Heart left ventricle (tissue), 16 donors: Measurements from ENCODE around the gene ATP6AP2. TPM values are rescaled to one million over a fixed set of nuclear protein-coding genes. Genes with fewer than 3 reads are reported as not detected.

Source experiments
- ATAC-seq, 4 donors: fragments of 200-7000 bp; cut with Tn5 transposase; one replicate each; pipeline ENCODE4 v1.9.1; 2020 to 2022; ENCODE audit warnings: moderate library complexity in 4 of 4, mild to moderate bottlenecking in 3 of 4, moderate number of reproducible peaks in 1 of 4
- DNase-seq, 5 donors: peaks; one replicate each; pipeline ENCODE4 v3.0.0-alpha.2; 2020
- H3K27ac ChIP-seq, 12 donors: fragments of 200-600 bp; sonication (generic) in 4 of 12; one replicate each; pipeline versions ENCODE4 v1.5.0 to v1.8.0; 2016 to 2022; ENCODE audit warnings: mild to moderate bottlenecking in 2 of 12
- H3K27me3 ChIP-seq, 9 donors: fragments of 200-600 bp; sonication (generic) in 2 of 9; one replicate each; pipeline versions ENCODE4 v1.5.1 to v1.8.0; 2016 to 2022; ENCODE audit warnings: mild to moderate bottlenecking in 3 of 9
- H3K36me3 ChIP-seq, 9 donors: fragments of 200-600 bp; sonication (generic) in 2 of 9; one replicate each; pipeline versions ENCODE4 v1.5.0 to v1.8.0; 2018 to 2022; ENCODE audit warnings: mild to moderate bottlenecking in 2 of 9
- H3K4me1 ChIP-seq, 12 donors: fragments of 200-600 bp; sonication (generic) in 4 of 12; one replicate each; pipeline versions ENCODE4 v1.5.0 to v1.8.0; 2016 to 2022; ENCODE audit warnings: mild to moderate bottlenecking in 3 of 12
- H3K4me3 ChIP-seq, 12 donors: fragments of 200-600 bp; sonication (generic) in 4 of 12; one replicate each; pipeline versions ENCODE4 v1.5.0 to v1.8.0; 2017 to 2022; ENCODE audit warnings: mild to moderate bottlenecking in 9 of 12, moderate library complexity in 4 of 12
- H3K9me3 ChIP-seq, 12 donors: fragments of 200-600 bp; sonication (generic) in 4 of 12; one replicate each; pipeline versions ENCODE4 v1.5.0 to v1.8.0; 2016 to 2022; ENCODE audit warnings: mild to moderate bottlenecking in 1 of 12
- POLR2A ChIP-seq, 2 donors: fragments of 450-650 bp; IDR thresholded peaks; one replicate each; pipeline ENCODE4 v1.6.1; 2017; ENCODE audit warnings: antibody characterized with exemption in 2 of 2, mild to moderate bottlenecking in 2 of 2, moderate library complexity in 2 of 2
- WGBS, 4 donors: extraction: QIAGEN DNeasy Blood & Tissue Kit in 2 of 4; methylation state at CpG; one replicate each; pipeline versions ENCODE4 v1.1.5 to v1.1.7; 2013 to 2018; 5-methylcytosine and 5-hydroxymethylcytosine counted together
- intact Hi-C, 10 donors: fragments of 100-400 bp; cut with DNase I; formaldehyde crosslinking; loops; one replicate each; pipeline versions ENCODE4 v1.11.1 to v1.14.2; 2022
- polyA plus RNA-seq, 2 donors: library from polyadenylated mRNA; stranded (reverse); fragments of 200-250 nt; gene quantifications; one replicate each; pipeline ENCODE4 v1.2.3, GENCODE V29; 2013
- total RNA-seq, 9 donors: library from RNA; depleted of rRNA in 2 of 9; stranded (reverse); fragments of >200 nt in 2 of 9; fragmentation: NEBNext Ultra II Directional in 3 of 9; extraction: Animal tissue kit (Norgen Biotek cat#: 25700) in 3 of 9; gene quantifications; one replicate each; pipeline versions ENCODE4 v1.1.0 to v1.2.4, GENCODE V29; 2016 to 2023
- TF ChIP-seq, protein P1 (sequence below), 12 donors: fragments of 200-600 bp; sonication (generic) in 4 of 12; IDR thresholded peaks; one replicate each; pipeline versions ENCODE4 v1.5.0 to v1.8.0; 2018 to 2022; ENCODE audit warnings: antibody characterized with exemption in 12 of 12, mild to moderate bottlenecking in 5 of 12
- donor health status: ischemic (EF 13 %, LVEDD 7.1; RV severe dilation, severe dysfunction).
- donor health status: healthy with polysubstance abuse.
- donor health status: DM: no; HTN: yes; CAD: no.
- donor health status: DM: no; HTN: no; CAD: no.
- donor health status: ischemic (EF 25% LVEDD 6.9; RV normal size, moderate dysfunction).
- donor health status: ischemic (EF 25% LVEDD 5.7; RV mildly dilated, moderate dysfunction).
- donor health status: healthy.
- donor health status: DM: yes; HTN: yes; CAD: no.
- donor health status: ischemic (EF 35%, LVEDD 5.7; RV mildly dilated, moderate dysfunction).
- donor health status: nonischemic (EF 11% LVEDD 7.7; RV severe dilation, severe dysfunction).
- donor health status: DM: yes; HTN: yes; CAD: no.
- donor health status: PGD.
- donor health status: ischemic (EF 29% LVEDD 5.4; RV normal size, mild dysfunction).
- donor health status: nonischemic (EF 23%, LVEDD 6.1; RV moderate dilation, normal function).

ATP6AP2 gene
- total and polyA plus RNA-seq, 11 donors, result 28.5 to 93.6 (median 51.0) TPM

DNA sequence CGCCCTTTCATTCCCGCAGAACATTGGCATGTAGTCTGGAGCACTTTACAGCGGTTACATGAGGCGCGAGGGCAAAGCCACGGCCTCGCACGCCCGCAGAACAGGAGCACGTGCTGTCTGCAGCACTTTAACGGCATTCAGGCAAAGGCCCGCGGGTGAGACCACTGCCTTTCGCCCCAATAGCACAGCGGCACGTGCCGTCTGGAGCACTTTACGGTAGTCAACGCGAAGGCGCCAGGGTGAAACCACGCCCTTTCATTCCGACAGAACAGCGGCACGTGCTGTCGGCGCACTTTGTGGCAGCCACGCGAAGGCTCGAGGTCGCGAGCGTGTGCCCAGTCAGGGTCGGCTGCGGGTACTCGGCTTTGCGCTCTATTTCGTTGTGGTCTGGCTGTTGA lies 42.4 kb downstream of the ATP6AP2 start, which contains the start of gene MPC1L:
MPC1L (plus strand) TSS at position 290 of the 398 bp plus-strand sequence. CDS start 138 bp downstream, outside the sequence.
- no peak for DNase-seq
- peaks cover 0 to 10% (median 0%) of the 10 kb centered on the region in 9 donors for H3K27me3 ChIP-seq
- ATAC-seq, result no peak
- H3K4me3 ChIP-seq, result no peak within 1 kb of the TSS
- H3K27ac ChIP-seq, result no peak within 1 kb of the TSS
- peaks cover 0 to 11% (median 0%) of the 10 kb centered on the region in 12 donors for H3K9me3 ChIP-seq
- H3K36me3 ChIP-seq, result peaks cover 0 to 25% (median 7%) of the 10 kb centered on the region in 9 donors
- no peaks in the 10 kb centered on the region for H3K4me1 ChIP-seq
- no peak for TF ChIP-seq POLR2A (IDR thresholded peaks at IDR 0.05)
- TF ChIP-seq, protein P1, sequence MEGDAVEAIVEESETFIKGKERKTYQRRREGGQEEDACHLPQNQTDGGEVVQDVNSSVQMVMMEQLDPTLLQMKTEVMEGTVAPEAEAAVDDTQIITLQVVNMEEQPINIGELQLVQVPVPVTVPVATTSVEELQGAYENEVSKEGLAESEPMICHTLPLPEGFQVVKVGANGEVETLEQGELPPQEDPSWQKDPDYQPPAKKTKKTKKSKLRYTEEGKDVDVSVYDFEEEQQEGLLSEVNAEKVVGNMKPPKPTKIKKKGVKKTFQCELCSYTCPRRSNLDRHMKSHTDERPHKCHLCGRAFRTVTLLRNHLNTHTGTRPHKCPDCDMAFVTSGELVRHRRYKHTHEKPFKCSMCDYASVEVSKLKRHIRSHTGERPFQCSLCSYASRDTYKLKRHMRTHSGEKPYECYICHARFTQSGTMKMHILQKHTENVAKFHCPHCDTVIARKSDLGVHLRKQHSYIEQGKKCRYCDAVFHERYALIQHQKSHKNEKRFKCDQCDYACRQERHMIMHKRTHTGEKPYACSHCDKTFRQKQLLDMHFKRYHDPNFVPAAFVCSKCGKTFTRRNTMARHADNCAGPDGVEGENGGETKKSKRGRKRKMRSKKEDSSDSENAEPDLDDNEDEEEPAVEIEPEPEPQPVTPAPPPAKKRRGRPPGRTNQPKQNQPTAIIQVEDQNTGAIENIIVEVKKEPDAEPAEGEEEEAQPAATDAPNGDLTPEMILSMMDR (IDR thresholded peaks at IDR 0.05), result no peak
- intact Hi-C loops, result no loop called here
- 92 to 96% (median 93%) methylated on average over 19 to 38 of the region's 38 CpGs for WGBS, 4 donors

DNA sequence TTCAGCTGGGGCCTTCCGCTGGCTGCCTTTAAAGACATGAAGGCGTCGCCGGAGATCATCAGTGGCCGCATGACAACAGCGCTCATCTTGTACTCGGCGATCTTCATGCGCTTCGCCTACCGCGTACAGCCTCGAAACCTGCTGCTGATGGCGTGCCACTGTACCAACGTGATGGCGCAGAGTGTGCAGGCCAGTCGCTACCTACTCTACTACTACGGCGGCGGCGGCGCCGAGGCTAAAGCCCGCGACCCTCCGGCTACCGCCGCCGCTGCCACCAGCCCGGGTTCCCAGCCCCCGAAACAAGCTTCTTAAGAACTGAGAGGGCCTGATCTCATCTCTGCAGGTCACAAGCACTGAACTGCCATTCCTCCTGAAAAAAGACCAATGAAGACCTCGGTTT lies 42.9 kb downstream of the ATP6AP2 start:
- TF ChIP-seq, protein P1 (IDR thresholded peaks at IDR 0.05), result no peak
- TF ChIP-seq POLR2A (IDR thresholded peaks at IDR 0.05), result no peak
- intact Hi-C loops, result no loop called here
- peaks cover 0 to 30% (median 13%) of the 10 kb centered on the region in 9 donors for H3K36me3 ChIP-seq
- ATAC-seq (no peak), DNase-seq (no peak)
- WGBS, 4 donors, result 83 to 93% (median 88%) methylated on average over 31 to 32 of the region's 32 CpGs
- no peak overlapping the region for H3K4me3 ChIP-seq
- H3K4me1 ChIP-seq, result no peaks in the 10 kb centered on the region
- H3K9me3 ChIP-seq, result peaks cover 0 to 11% (median 0%) of the 10 kb centered on the region in 12 donors
- H3K27me3 ChIP-seq, result peaks cover 0 to 8% (median 0%) of the 10 kb centered on the region in 9 donors
- no peak overlapping the region for H3K27ac ChIP-seq

DNA sequence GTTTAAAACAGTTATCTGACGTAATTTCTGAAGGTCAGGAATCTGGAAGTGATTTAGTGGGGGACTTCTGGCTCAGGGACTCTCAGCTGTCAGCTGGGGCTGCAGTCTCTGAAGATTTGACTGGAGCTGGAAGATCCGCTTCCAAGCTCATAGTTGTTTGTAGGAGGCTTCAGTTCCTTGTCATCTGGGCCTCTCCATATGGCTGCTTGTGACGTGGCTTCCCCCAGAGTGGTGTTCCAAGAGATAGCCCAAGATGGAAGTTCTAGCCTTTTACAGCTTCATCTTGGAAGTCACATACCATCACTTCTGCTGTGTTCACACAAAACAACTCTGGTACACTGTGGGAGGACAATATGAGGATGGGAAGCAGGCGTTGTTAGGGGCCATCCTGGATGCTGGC lies 44.5 kb downstream of the ATP6AP2 start:
- Histone ChIP-seq H3K27ac (no peak overlapping the region), H3K36me3 (peaks cover 0 to 46% (median 29%) of the 10 kb centered on the region in 9 donors), H3K9me3 (peaks cover 0 to 11% (median 0%) of the 10 kb centered on the region in 12 donors), H3K4me3 (no peak overlapping the region), H3K27me3 (peaks cover 0 to 7% (median 0%) of the 10 kb centered on the region in 9 donors), H3K4me1 (no peaks in the 10 kb centered on the region)
- ATAC-seq (no peak), DNase-seq (no peak)
- intact Hi-C loops, result no loop called here
- TF ChIP-seq, protein P1 (IDR thresholded peaks at IDR 0.05), result no peak
- no peak for TF ChIP-seq POLR2A (IDR thresholded peaks at IDR 0.05)
- WGBS, 4 donors, result 65 to 91% (median 81%) methylated on average over 4 of the region's 4 CpGs

DNA sequence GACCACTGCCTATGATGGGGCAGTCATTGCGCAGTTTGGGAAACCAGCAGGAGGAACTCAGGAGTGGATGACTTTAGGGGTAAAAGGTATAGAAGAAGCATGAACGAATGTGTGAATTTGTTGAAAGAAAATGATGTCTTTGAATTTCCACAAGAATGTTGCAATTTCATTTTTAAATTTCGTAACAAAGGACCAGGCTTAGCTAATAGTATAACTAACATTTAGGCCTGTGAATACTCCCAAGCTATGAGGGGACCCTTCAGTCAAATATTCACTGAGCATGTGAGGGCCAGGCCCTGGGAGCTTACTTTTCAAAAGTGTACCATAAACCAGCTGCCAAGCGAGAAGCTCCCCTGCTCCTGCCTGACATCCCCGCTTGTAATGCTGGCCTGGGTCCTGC lies 47.7 kb downstream of the ATP6AP2 start:
- H3K27ac ChIP-seq, result no peak overlapping the region
- peaks cover 0 to 4% (median 0%) of the 10 kb centered on the region in 12 donors for H3K9me3 ChIP-seq
- H3K27me3 ChIP-seq, result peaks cover 0 to 5% (median 0%) of the 10 kb centered on the region in 9 donors
- intact Hi-C loops, result no loop called here
- no peak for ATAC-seq
- TF ChIP-seq, protein P1 (IDR thresholded peaks at IDR 0.05), result no peak
- no peak for TF ChIP-seq POLR2A (IDR thresholded peaks at IDR 0.05)
- WGBS, 4 donors, result 91 to 100% (median 96%) methylated on average over 5 of the region's 5 CpGs
- peaks cover 0 to 78% (median 53%) of the 10 kb centered on the region in 9 donors for H3K36me3 ChIP-seq
- no peak overlapping the region for H3K4me3 ChIP-seq
- DNase-seq, result no peak
- no peaks in the 10 kb centered on the region for H3K4me1 ChIP-seq
